Measurements from ENCODE around the gene DCP1B. TPM values are rescaled to one million over a fixed set of nuclear protein-coding genes. Genes with fewer than 3 reads are reported as not detected.

Gene DCP1B
- total and polyA plus RNA-seq, 2 donors (not counting 1 experiment from before 2014, with no cell fraction given) = 12.3 to 18.0 TPM

GRCh38 chr12:1908758-1909157 is 95.5 kb downstream of the DCP1B start:
- no peak overlapping the region for H3K27ac ChIP-seq (ENCODE audit: low read length in 2 of 2)
- ATAC-seq (ENCODE audit: low read depth) (no peak), DNase-seq (no peak)
- no peak for TF ChIP-seq EZH2 (IDR thresholded peaks at IDR 0.05; ENCODE audit: borderline replicate concordance, insufficient read depth, low read depth, low read length, poor library complexity, severe bottlenecking)
- no peak for TF ChIP-seq CTCF (IDR thresholded peaks at IDR 0.05)
- H3K9me3 Mint-ChIP-seq (ENCODE audit: insufficient read depth) = peaks cover 10% of the 10 kb centered on the region
- peaks cover 10% of the 10 kb centered on the region in 2 donors for H3K4me1 ChIP-seq (ENCODE audit: control insufficient read depth in 2 of 2, insufficient read depth in 2 of 2, low read length in 2 of 2)
- intact Hi-C loops (cut with micrococcal nuclease) = no loop called here
- H3K4me3 ChIP-seq (ENCODE audit: control extremely low read depth in 1 of 5, extremely low read depth in 1 of 5, insufficient read depth in 1 of 5, low read depth in 2 of 5, low read length in 4 of 5) = no peak overlapping the region
- no peak overlapping the region for H2AFZ ChIP-seq (ENCODE audit: insufficient read depth, low read depth, low read length, poor library complexity, severe bottlenecking)
- peaks cover 13% of the 10 kb centered on the region for H3K27me3 Mint-ChIP-seq
- H3K27me3 ChIP-seq (replicated peaks in 1 of 4; ENCODE audit: control extremely low read depth in 1 of 4, control insufficient read depth in 3 of 4, insufficient read depth in 4 of 4, low read length in 3 of 4) = peaks cover 0 to 11% (median 7%) of the 10 kb centered on the region in 4 experiments
- peaks cover 6% of the 10 kb centered on the region for H3K4me1 Mint-ChIP-seq
- peaks cover 6 to 21% (median 12%) of the 10 kb centered on the region in 3 donors for H3K9me3 ChIP-seq (ENCODE audit: control extremely low read depth in 1 of 3, control insufficient read depth in 2 of 3, insufficient read depth in 1 of 3, low read length in 2 of 3)
- WGBS (ENCODE audit: insufficient coverage) = 96% methylated on average over 24 of the region's 26 CpGs
- no peaks in the 10 kb centered on the region for H3K36me3 ChIP-seq (replicated peaks in 1 of 2; ENCODE audit: control extremely low read depth in 1 of 2, control insufficient read depth in 1 of 2, extremely low read depth in 1 of 2, insufficient read depth in 2 of 2, low read length in 1 of 2)
- H3K4me2 ChIP-seq (replicated peaks; ENCODE audit: low read depth, low read length, poor library complexity, severe bottlenecking) = no peak overlapping the region
- no peaks in the 10 kb centered on the region for H4K20me1 ChIP-seq (ENCODE audit: control insufficient read depth, insufficient read depth, low read length, poor library complexity, severe bottlenecking)
- peak overlapping the region; percentile 50 for H3K4me3 Mint-ChIP-seq
- POLR2A ChIA-PET = no interaction called here
- CTCF ChIA-PET = no interaction called here
- no peaks in the 10 kb centered on the region for H3K79me2 ChIP-seq (ENCODE audit: control insufficient read depth, insufficient read depth, low read length)
- no peak overlapping the region for H3K9ac ChIP-seq (ENCODE audit: low read length)
- no peak overlapping the region for H3K27ac Mint-ChIP-seq

GRCh38 chr12:1907652-1908611 is 96.3 kb downstream of the DCP1B start:
- WGBS (ENCODE audit: insufficient coverage) = 51% methylated on average over 65 of the region's 67 CpGs
- Histone ChIP-seq H4K20me1 (ENCODE audit: control insufficient read depth, insufficient read depth, low read length, poor library complexity, severe bottlenecking) (no peaks in the 10 kb centered on the region), H3K9ac (ENCODE audit: low read length) (peak overlapping the region; percentile 35), H3K36me3 (replicated peaks in 1 of 2; ENCODE audit: control extremely low read depth in 1 of 2, control insufficient read depth in 1 of 2, extremely low read depth in 1 of 2, insufficient read depth in 2 of 2, low read length in 1 of 2) (no peaks in the 10 kb centered on the region), H3K4me3 (ENCODE audit: control extremely low read depth in 1 of 5, extremely low read depth in 1 of 5, insufficient read depth in 1 of 5, low read depth in 2 of 5, low read length in 4 of 5) (peak overlapping the region in 3 of 5 experiments; percentile 9 to 38 (median 36)), H3K27me3 (replicated peaks in 1 of 4; ENCODE audit: control extremely low read depth in 1 of 4, control insufficient read depth in 3 of 4, insufficient read depth in 4 of 4, low read length in 3 of 4) (peaks cover 0 to 11% (median 7%) of the 10 kb centered on the region in 4 experiments), H3K27ac (ENCODE audit: low read length in 2 of 2) (no peak overlapping the region), H2AFZ (ENCODE audit: insufficient read depth, low read depth, low read length, poor library complexity, severe bottlenecking) (peak overlapping the region; percentile 59), H3K4me2 (replicated peaks; ENCODE audit: low read depth, low read length, poor library complexity, severe bottlenecking) (peak overlapping the region; percentile 77), H3K9me3 (ENCODE audit: control extremely low read depth in 1 of 3, control insufficient read depth in 2 of 3, insufficient read depth in 1 of 3, low read length in 2 of 3) (peaks cover 6 to 21% (median 13%) of the 10 kb centered on the region in 3 donors), H3K4me1 (ENCODE audit: control insufficient read depth in 2 of 2, insufficient read depth in 2 of 2, low read length in 2 of 2) (peaks cover 10% of the 10 kb centered on the region in 2 donors), H3K79me2 (ENCODE audit: control insufficient read depth, insufficient read depth, low read length) (no peaks in the 10 kb centered on the region)
- Mint-ChIP-seq H3K4me3 (peak overlapping the region; percentile 79), H3K4me1 (peaks cover 6% of the 10 kb centered on the region), H3K27me3 (peaks cover 13% of the 10 kb centered on the region), H3K9me3 (ENCODE audit: insufficient read depth) (peaks cover 17% of the 10 kb centered on the region), H3K27ac (no peak overlapping the region)
- ChIA-PET POLR2A (no interaction called here), CTCF (no interaction called here)
- DNase-seq (peak; percentile 58), ATAC-seq (ENCODE audit: low read depth) (peak; percentile 75)
- intact Hi-C loops (cut with micrococcal nuclease) = no loop called here
- TF ChIP-seq EZH2 (IDR thresholded peaks at IDR 0.05; ENCODE audit: borderline replicate concordance, insufficient read depth, low read depth, low read length, poor library complexity, severe bottlenecking) (no peak), CTCF (IDR thresholded peaks at IDR 0.05) (no peak)
